Motor neuron (in vitro differentiated cells): ENCODE results near the gene SLC37A1. TPM values are rescaled to one million over a fixed set of nuclear protein-coding genes. Genes with fewer than 3 reads are reported as not detected.

Experiments
- ATAC-seq, 8 experiments: fragments of 200-7000 bp; cut with Tn5 transposase; replicated peaks in 6 of 8; 2 replicates each; pipeline ENCODE4 v1.8.0; 2021; ENCODE audit warnings: mild to moderate bottlenecking in 8 of 8, moderate library complexity in 8 of 8
- H3K27ac ChIP-seq, 2 donors: fragments of 250-450 bp; sonication (Bioruptor Pico); 2 replicates each; pipeline ENCODE4 v1.9.0; 2021; ENCODE audit warnings: antibody characterized with exemption in 2 of 2, mild to moderate bottlenecking in 2 of 2, moderate library complexity in 1 of 2
- H3K4me1 ChIP-seq, 2 donors: fragments of 250-450 bp; sonication (Bioruptor Pico); replicated peaks in 1 of 2; 2 replicates each; pipeline ENCODE4 v1.6.1; 2021; ENCODE audit warnings: antibody characterized with exemption in 2 of 2, mild to moderate bottlenecking in 2 of 2, moderate library complexity in 1 of 2
- H3K4me3 ChIP-seq, 5 donors: fragments of 250-450 bp; sonication (Bioruptor Pico); 2 replicates each; pipeline ENCODE4 v1.9.0; 2021; ENCODE audit warnings: antibody characterized with exemption in 5 of 5, mild to moderate bottlenecking in 5 of 5, moderate library complexity in 4 of 5
- WGBS, 10 experiments: fragments of 450-650 bp; shearing (Covaris generic); methylation state at CpG; one replicate each; pipeline ENCODE4 v1.0.0; 2022; 5-methylcytosine and 5-hydroxymethylcytosine counted together
- in situ Hi-C, 9 experiments: fragments of 400-800 bp; cut with MboI; loops; one replicate each; pipeline ENCODE4 v1.15.0; 2021; ENCODE audit warnings: low sequenced_read_pairs in 9 of 9, low pct_unique_long_range_greater_than_20kb in 2 of 9; ENCODE audit not compliant: unreplicated experiment in 9 of 9
- total RNA-seq, 8 experiments: library from RNA; unstranded; fragments of 300-600 nt; gene quantifications; 2 replicates each; pipeline versions ENCODE4 v1.2.3 to v1.2.4, GENCODE V29; 2022

SLC37A1 gene
- total RNA-seq, 8 experiments from 2014 or later, result 0.71 to 49.0 (median 14.1) TPM

DNA sequence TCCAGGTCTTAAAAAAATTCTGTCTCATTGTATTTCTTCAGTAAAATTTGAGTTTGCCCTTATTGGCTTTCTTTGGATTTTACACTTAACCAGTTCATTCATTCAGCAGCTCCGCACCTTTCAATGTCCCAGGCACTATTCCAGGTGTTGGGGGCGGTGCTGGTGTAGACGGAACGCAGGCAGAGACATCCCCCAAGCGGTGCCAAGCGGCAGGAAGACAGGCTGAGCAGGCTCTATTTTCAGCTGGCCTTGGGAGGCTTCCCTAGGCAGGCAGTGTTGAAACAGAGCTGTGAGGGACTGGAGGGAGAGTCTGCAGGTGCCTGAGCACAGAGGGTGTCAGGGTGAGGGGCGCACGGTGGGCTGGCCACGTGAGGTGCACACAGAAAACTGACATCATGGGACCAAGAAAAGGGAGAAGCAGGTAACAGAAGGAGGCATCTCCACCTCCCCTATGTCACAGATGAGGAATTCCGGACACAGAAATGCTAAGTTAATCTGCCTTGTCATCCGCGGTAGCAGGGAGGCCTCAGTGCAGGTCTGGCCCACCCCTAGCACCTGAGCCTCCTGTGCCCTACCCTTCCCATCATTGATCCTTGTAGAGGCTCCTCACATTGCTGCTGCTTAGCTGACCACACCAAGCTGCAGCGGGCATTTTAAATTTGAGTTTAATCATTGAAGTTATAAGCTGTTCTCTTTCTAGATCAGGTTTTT, 40.8 kb downstream of the SLC37A1 start:
- 52 to 100% (median 87%) methylated on average over 1 to 12 of the region's 13 CpGs; no CpG with 5 or more reads in 1 of the 10 experiments for WGBS, 10 experiments
- in situ Hi-C loops, result no loop called here
- no peak for ATAC-seq
- Histone ChIP-seq H3K4me3 (no peak overlapping the region), H3K27ac (no peak overlapping the region), H3K4me1 (no peaks in the 10 kb centered on the region)

DNA sequence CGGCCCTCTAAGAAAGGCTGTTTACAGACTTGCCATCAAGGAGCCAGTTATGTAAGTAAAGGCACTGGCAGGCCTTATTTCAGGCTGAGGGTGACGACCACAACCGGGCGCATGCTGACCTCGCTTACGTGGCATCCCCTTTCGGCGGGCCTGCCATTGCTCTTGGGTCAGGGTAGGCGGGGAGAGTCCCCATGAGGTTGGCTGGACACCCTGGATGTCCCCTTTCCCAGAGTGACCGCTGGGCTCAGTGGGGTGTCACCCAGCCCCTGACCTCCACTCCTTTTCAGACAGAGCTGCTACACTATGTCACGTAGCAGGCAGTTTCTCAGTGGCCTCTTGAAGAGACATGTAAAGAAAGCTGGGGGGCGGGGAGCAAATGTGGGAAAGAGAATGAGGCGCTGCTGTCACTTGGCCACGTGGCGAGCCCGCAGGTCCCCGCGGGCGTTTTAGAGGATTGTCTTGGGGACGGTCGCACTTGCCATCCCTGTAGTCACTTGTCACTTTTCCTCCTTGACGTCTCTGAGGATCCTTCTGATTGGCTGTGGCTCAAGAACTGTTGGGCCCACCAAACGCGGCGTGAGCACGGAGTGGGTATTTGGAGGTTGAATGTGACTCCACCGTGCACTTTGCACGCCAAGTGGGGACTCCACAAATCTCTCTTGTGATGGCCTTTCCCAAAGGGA, 42.2 kb downstream of the SLC37A1 start:
- H3K27ac ChIP-seq, result no peak overlapping the region
- peaks cover 0 to 1% of the 10 kb centered on the region in 2 donors for H3K4me1 ChIP-seq
- no peak overlapping the region for H3K4me3 ChIP-seq
- in situ Hi-C loops, result no loop called here
- 46 to 93% (median 80%) methylated on average over 1 to 15 of the region's 28 CpGs; no CpG with 5 or more reads in 3 of the 10 experiments for WGBS, 10 experiments
- no peak for ATAC-seq

DNA sequence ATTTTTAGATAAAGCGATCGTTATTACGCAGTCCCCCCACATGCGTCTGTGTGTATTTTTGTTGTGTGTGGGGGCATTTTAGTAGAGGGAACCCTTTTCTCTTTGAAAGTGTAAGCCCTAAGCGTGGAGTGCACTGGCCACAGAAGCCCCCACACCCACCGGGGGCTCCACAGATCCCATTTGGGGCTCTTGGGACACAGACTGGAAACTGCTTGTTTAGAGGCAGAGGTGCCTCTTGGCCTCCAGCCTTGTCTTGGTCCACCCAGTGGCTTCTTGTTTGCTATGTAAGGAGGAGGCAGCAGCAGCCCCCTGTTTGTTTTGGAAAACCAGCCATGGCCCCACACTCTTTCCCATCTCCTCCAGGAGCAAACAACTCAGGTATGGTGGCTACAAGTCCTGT, 42.8 kb downstream of the SLC37A1 start:
- in situ Hi-C loops, result no loop called here
- 90 to 100% (median 93%) methylated on average over 2 to 4 of the region's 6 CpGs; no CpG with 5 or more reads in 7 of the 10 experiments for WGBS, 10 experiments
- no peak for ATAC-seq
- peaks cover 0 to 2% of the 10 kb centered on the region in 2 donors for H3K4me1 ChIP-seq
- no peak overlapping the region for H3K27ac ChIP-seq
- H3K4me3 ChIP-seq, result no peak overlapping the region

DNA sequence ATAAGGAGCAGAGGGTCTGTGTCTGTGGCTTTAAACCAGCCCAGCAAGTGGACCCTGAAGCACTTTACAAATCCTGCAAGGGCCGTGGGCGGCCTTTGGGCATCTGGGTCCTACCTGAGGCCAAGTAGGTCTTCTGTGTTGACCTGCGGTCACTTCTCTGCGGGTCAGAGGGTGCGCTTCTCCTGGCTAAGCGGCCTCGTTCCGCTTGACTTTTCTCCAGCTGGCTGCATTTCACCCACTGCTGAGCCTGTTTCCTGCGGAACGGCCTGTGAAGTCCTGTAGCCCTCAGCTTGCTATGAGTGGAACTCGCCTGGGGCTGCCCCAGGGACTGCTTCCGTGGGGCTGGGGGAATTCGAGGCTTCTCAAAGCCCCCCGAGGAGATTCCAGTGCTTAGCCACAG, 43.3 kb downstream of the SLC37A1 start:
- ATAC-seq, result no peak
- 0 to 100% (median 79%) methylated on average over 1 to 8 of the region's 14 CpGs; no CpG with 5 or more reads in 2 of the 10 experiments for WGBS, 10 experiments
- no peak overlapping the region for H3K4me3 ChIP-seq
- H3K4me1 ChIP-seq, result peaks cover 0 to 4% of the 10 kb centered on the region in 2 donors
- H3K27ac ChIP-seq, result no peak overlapping the region
- in situ Hi-C loops, result no loop called here

DNA sequence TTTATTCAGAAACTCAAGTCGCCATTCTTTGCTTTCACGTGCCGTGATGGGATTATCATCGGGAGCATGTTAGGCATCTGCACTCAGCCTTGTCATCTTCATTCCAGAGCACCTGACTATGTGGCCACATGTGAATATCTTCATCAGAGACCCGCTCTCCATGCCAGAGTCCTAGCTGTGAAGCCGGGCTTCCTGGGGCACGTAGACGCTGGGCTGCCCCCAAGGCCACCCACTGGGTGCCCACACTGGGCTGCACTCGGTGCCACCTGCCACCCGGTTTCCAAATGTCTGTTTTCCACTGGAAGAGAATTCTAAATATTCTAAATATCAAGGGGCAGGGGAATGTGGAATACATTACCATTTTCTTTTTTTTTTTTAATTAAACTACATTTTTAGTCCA, 43.8 kb downstream of the SLC37A1 start:
- WGBS, 10 experiments, result 36 to 100% (median 100%) methylated on average over 2 to 10 of the region's 10 CpGs; no CpG with 5 or more reads in 3 of the 10 experiments
- no peak for ATAC-seq
- peaks cover 0 to 4% of the 10 kb centered on the region in 2 donors for H3K4me1 ChIP-seq
- H3K4me3 ChIP-seq, result no peak overlapping the region
- H3K27ac ChIP-seq, result no peak overlapping the region
- in situ Hi-C loops, result no loop called here

DNA sequence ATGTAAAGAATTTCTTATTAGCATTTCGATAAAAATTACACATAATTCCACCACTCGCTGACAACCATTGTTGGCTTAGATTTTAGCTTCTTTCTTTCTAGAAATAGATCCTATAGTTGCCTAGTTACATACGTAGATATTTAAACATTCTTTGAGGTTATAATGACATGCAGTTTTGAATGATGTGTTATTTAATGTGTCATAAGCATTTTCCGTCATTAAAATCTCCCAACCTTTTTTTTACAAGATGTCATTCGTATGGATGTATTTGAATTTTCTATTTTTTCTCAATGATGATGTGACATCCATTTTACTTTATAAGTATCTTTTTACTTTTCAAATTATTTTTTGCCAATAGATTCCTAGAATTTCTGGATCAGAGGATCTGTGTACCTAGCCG, 44.7 kb downstream of the SLC37A1 start:
- Histone ChIP-seq H3K27ac (no peak overlapping the region), H3K4me3 (no peak overlapping the region), H3K4me1 (peaks cover 0 to 9% of the 10 kb centered on the region in 2 donors)
- WGBS, 10 experiments, result 45 to 98% (median 88%) methylated on average over 3 to 6 of the region's 6 CpGs
- ATAC-seq, result no peak
- in situ Hi-C loops, result no loop called here

DNA sequence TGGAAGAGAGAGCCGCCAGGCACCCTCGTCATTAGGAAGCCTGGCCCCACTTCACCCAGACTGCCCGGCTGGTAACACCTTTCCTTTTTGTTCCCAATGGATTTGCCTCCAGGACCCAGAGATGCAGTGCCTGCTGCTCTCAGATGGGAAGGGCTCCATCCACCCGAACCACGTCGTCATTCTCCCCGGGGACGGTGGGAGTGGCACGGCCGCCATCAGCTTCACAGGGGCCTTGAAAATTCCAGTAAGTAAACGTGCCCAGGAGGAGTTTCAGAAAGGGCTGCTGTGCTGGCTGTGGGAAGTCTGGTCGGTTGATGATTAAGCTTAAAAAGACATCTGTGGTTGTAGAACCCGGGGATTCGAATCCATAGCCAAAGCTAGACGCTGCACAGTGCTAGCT, 45.2 kb downstream of the SLC37A1 start:
- in situ Hi-C loops, result no loop called here
- WGBS, 10 experiments, result 62 to 100% (median 81%) methylated on average over 1 to 10 of the region's 15 CpGs; no CpG with 5 or more reads in 2 of the 10 experiments
- ATAC-seq, result no peak
- H3K27ac ChIP-seq, result no peak overlapping the region
- peaks cover 0 to 14% of the 10 kb centered on the region in 2 donors for H3K4me1 ChIP-seq
- no peak overlapping the region for H3K4me3 ChIP-seq

DNA sequence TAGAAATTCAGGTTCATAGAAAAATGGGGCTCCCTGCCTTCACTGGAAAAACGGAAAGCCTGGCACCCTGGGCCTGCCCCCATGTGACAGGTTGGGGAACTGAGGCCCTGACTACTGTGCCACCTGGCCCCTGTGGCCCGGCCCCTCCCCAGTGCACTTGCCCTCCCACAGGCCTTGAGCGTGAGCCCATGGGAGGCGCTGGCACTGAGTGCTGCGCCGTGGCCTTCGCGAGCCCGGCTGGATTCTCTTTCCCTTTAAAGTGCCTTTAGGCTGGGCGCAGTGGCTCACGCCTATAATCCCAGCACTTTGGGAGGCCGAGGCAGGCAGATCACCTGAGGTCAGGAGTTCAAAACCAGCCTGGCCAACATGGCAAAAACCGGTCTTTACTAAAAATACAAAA, 45.7 kb downstream of the SLC37A1 start:
- Histone ChIP-seq H3K27ac (no peak overlapping the region), H3K4me3 (no peak overlapping the region), H3K4me1 (peaks cover 0 to 19% of the 10 kb centered on the region in 2 donors)
- ATAC-seq, result no peak
- WGBS, 10 experiments, result 81 to 100% (median 92%) methylated on average over 2 to 11 of the region's 13 CpGs; no CpG with 5 or more reads in 7 of the 10 experiments
- in situ Hi-C loops, result no loop called here

DNA sequence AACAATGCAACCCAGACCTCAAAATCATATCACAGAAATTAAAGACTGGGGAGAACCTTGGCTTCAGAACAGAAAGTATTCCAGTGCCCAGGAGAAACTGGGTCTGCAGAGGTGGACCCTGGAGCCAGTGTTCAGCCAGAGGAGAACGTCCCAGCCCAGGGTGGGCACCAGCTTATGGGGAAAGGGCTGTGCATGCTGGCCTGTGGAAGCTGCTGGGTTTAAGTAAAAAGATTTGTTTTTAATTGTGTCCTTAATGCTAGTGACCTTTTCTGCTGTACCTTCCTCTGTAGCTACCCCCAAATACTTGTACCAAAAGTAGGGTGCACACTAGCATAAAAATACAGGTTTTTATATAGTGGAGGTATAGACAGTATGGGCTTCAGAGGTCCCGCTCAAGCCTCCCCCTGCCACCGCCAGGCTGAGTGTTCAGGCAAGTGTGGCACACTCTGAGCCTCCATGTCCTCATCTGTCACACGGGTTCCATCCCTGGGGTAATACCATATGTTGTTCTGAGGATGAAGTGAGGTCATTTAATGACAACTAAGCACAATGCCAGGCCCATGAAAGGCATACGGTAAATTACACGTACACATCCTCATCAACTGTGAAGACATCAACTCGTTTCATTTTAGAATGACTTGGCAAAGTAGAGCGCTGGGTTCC, 47.0 kb downstream of the SLC37A1 start:
- peak in 2 of 8 experiments; percentile 21 to 23 for ATAC-seq
- in situ Hi-C loops, result no loop called here
- 20 to 87% (median 57%) methylated on average over 1 to 7 of the region's 8 CpGs; no CpG with 5 or more reads in 1 of the 10 experiments for whole genome bisulfite sequencing, 10 experiments
- H3K4me3 ChIP-seq, result no peak overlapping the region
- H3K4me1 ChIP-seq, result peaks cover 0 to 22% of the 10 kb centered on the region in 2 donors
- peak overlapping the region in 1 of 2 donors; percentile 41 for H3K27ac ChIP-seq

DNA sequence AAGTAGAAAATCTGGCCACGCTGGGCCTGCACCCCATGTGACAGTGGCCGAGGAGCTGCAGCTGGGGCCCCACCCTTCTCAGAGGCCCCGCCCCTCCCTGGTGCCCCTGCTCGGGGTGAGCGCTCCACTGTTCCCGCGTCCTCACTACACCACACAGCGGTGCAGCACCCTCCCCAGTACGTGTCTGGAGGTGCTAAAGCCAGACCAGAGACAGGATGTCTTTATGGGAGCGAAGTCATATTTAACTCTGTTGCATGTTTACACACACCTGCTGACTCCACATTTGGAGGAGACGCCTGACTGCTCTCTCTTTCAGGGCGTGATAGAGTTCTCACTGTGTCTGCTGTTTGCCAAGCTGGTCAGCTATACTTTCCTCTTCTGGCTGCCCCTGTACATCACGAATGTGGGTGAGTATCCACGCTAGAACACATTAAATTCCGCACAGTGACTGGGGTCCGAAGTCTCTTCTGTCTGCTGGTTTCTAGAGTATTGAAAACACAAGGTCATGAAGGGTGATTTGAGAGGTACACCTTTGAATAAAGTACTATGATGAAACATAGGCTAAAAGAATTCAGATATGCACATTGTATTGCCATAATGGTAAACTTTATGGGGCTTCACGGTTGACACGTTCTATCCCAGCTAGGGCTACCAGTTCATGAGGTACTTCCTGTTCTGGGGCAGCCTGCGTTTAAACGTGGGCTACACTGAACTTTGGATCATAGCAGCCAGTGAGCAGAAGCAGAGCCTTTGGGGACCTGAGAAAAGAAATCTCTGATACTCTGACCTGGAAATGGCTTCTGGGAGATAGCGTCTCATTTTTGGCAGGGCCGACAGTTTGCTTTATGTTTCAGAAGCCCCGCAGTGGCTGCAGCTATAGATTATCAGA, 48.4 kb downstream of the SLC37A1 start:
- in situ Hi-C loops, result no loop called here
- WGBS, 10 experiments, result 38 to 93% (median 75%) methylated on average over 1 to 19 of the region's 23 CpGs; no CpG with 5 or more reads in 1 of the 10 experiments
- H3K4me3 ChIP-seq, result no peak overlapping the region
- peak in 7 of 8 experiments; percentile 26 to 79 (median 38) for ATAC-seq
- no peak overlapping the region for H3K27ac ChIP-seq
- peaks cover 0 to 22% of the 10 kb centered on the region in 2 donors for H3K4me1 ChIP-seq

DNA sequence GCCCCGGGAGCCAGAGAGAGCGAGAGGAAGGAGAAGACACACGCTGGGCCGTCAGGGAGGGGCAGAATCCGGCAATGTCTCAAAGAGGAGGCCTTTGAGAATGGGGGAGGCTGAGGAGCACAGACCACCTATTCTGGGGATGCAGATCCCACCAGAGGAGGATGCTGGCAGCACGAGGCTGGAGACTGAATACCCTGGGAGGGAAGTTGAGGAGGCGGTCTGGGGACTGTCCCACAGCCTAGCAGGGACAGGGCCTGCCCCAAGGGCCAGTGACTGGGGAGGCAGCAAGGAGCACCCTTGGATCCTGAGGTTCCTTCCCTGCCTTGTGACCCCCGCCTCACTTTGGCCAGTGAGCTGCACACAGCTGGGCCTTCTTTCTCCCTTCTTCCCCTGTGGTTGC, 49.2 kb downstream of the SLC37A1 start:
- in situ Hi-C loops, result no loop called here
- 17 to 88% (median 71%) methylated on average over 2 to 3 of the region's 8 CpGs; no CpG with 5 or more reads in 6 of the 10 experiments for WGBS, 10 experiments
- no peak overlapping the region for H3K27ac ChIP-seq
- H3K4me3 ChIP-seq, result no peak overlapping the region
- peaks cover 0 to 22% of the 10 kb centered on the region in 2 donors for H3K4me1 ChIP-seq
- no peak for ATAC-seq

DNA sequence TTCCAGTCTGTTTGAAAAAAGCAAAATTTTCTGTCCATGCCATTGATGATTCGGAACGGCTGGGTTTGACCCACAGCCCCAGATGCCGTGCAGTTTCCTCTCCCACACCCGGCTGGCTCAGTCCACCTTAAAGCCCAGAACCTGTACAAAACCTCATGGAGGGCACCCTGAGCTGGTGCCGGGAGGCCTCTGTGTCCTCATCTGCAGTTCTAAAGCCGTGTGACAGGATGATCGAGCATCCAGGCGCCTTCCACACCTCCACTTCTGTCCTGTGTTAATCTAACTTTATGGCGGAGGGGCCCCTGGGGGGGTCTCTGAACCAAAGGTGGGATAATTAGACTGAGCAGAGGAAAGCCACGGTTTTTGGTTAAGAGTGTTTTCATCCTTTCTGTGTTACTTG, 49.6 kb downstream of the SLC37A1 start:
- H3K4me3 ChIP-seq, result no peak overlapping the region
- peaks cover 0 to 22% of the 10 kb centered on the region in 2 donors for H3K4me1 ChIP-seq
- H3K27ac ChIP-seq, result no peak overlapping the region
- ATAC-seq, result peak in 1 of 8 experiments; percentile 8
- in situ Hi-C loops, result no loop called here
- 0 to 80% (median 69%) methylated on average over 1 to 9 of the region's 10 CpGs; no CpG with 5 or more reads in 2 of the 10 experiments for WGBS, 10 experiments
